Transverse colon (tissue), 4 donors: Measurements from ENCODE around the gene ARHGAP23. TPM values are rescaled to one million over a fixed set of nuclear protein-coding genes. Genes with fewer than 3 reads are reported as not detected.

Source experiments
- DNase-seq: peaks from one replicate; pipeline ENCODE4 v3.0.0-alpha.2; 2019
- H3K27ac ChIP-seq, 4 donors: fragments of 200-600 bp; sonication (generic); 2 replicates each; pipeline ENCODE4 v1.5.1; 2016 to 2018; ENCODE audit warnings: inconsistent platforms in 4 of 4
- H3K27me3 ChIP-seq: fragments of 200-600 bp; sonication (generic); 2 replicates; pipeline ENCODE4 v1.5.1; 2017; ENCODE audit warnings: inconsistent platforms
- H3K36me3 ChIP-seq, 4 donors: fragments of 200-600 bp; sonication (generic); 2 replicates each; pipeline ENCODE4 v1.5.1; 2017 to 2019; ENCODE audit warnings: inconsistent platforms in 4 of 4
- H3K4me1 ChIP-seq, 4 donors: fragments of 200-600 bp; sonication (generic); 2 replicates each; pipeline ENCODE4 v1.5.1; 2017 to 2020; ENCODE audit warnings: inconsistent platforms in 4 of 4
- H3K4me3 ChIP-seq, 4 donors: fragments of 200-600 bp; sonication (generic); 1 replicate in 1 of 4; 2 replicates in 3 of 4; pipeline versions ENCODE4 v1.5.1 to v1.6.1; 2017 to 2019; ENCODE audit warnings: inconsistent platforms in 4 of 4
- H3K9me3 ChIP-seq, 2 donors: fragments of 200-600 bp; sonication (generic); 2 replicates each; pipeline ENCODE4 v1.5.1; 2017 to 2019; ENCODE audit warnings: inconsistent platforms in 2 of 2
- CTCF ChIP-seq, 5 experiments: fragments of 200-600 bp in 3 of 5; fragments of 450-650 bp in 2 of 5; sonication (generic) in 3 of 5; IDR thresholded peaks; 1 replicate in 2 of 5; 2 replicates in 3 of 5; pipeline ENCODE4 v1.5.1; 2016 to 2017; ENCODE audit warnings: antibody characterized with exemption in 5 of 5, inconsistent platforms in 3 of 5, mild to moderate bottlenecking in 2 of 5, moderate library complexity in 1 of 5
- EP300 ChIP-seq: sonication (generic); formaldehyde crosslinking; IDR thresholded peaks from one replicate; pipeline ENCODE4 v1.6.1; 2017; ENCODE audit warnings: antibody characterized with exemption, low read depth
- POLR2A ChIP-seq: fragments of 450-650 bp; IDR thresholded peaks from one replicate; pipeline ENCODE4 v1.6.1; 2016; ENCODE audit warnings: antibody characterized with exemption, mild to moderate bottlenecking, moderate library complexity
- POLR2AphosphoS5 ChIP-seq, 3 donors: sonication (generic); formaldehyde crosslinking; IDR thresholded peaks; one replicate each; pipeline ENCODE4 v1.6.1; 2016; ENCODE audit warnings: antibody characterized with exemption in 3 of 3
- WGBS, 2 donors: methylation state at CpG; one replicate each; pipeline ENCODE4 v1.1.5; 2018; ENCODE audit warnings: low coverage in 1 of 2; 5-methylcytosine and 5-hydroxymethylcytosine counted together
- in situ Hi-C, 4 donors: fragments of 200-750 bp; cut with MboI; loops; one replicate each; pipeline versions ENCODE4 v1.15.0 to v1.15.1; 2017; ENCODE audit warnings: low sequenced_read_pairs in 3 of 4, low pct_ligation_motif_present in 1 of 4, low pct_unique_long_range_greater_than_20kb in 1 of 4
- intact Hi-C: fragments of 100-400 bp; cut with DNase I; formaldehyde crosslinking; loops from one replicate; pipeline ENCODE4 v1.15.1; 2023; ENCODE audit warnings: low total_unique reads
- total RNA-seq, 4 donors: library from RNA; depleted of rRNA; stranded (reverse); fragments of >200 nt; gene quantifications; one replicate each; pipeline ENCODE4 v1.1.0, GENCODE V29; 2016

The ARHGAP23 gene
- total RNA-seq, 4 donors from 2014 or later: 4.5 to 21.7 (median 17.0) TPM

GRCh38 chr17:38403491-38403890 lies 24.8 kb upstream of the ARHGAP23 start:
- in situ Hi-C loops (no loop called here), intact Hi-C loops (no loop called here)
- Histone ChIP-seq H3K4me3 (no peak overlapping the region), H3K4me1 (peaks cover 0 to 3% (median 0%) of the 10 kb centered on the region in 4 donors), H3K36me3 (peaks cover 0 to 7% (median 0%) of the 10 kb centered on the region in 4 donors), H3K27ac (no peak overlapping the region), H3K27me3 (no peaks in the 10 kb centered on the region), H3K9me3 (no peaks in the 10 kb centered on the region)
- no peak for DNase-seq
- 60 to 67% methylated on average over 1 to 4 of the region's 4 CpGs for WGBS, 2 donors
- TF ChIP-seq POLR2AphosphoS5 (IDR thresholded peaks at IDR 0.05) (no peak), POLR2A (no peak), EP300 (no peak), CTCF (IDR thresholded peaks at IDR 0.05) (no peak)

GRCh38 chr17:38404174-38404943 lies 23.9 kb upstream of the ARHGAP23 start:
- in situ Hi-C loops (no loop called here), intact Hi-C loops (no loop called here)
- no peak overlapping the region for H3K4me3 ChIP-seq
- H3K27me3 ChIP-seq: no peaks in the 10 kb centered on the region
- no peak for DNase-seq
- no peaks in the 10 kb centered on the region for H3K9me3 ChIP-seq
- peaks cover 0 to 7% (median 0%) of the 10 kb centered on the region in 4 donors for H3K36me3 ChIP-seq
- TF ChIP-seq EP300 (no peak), POLR2AphosphoS5 (IDR thresholded peaks at IDR 0.05) (no peak), POLR2A (no peak), CTCF (IDR thresholded peaks at IDR 0.05) (no peak)
- H3K27ac ChIP-seq: no peak overlapping the region
- H3K4me1 ChIP-seq: peaks cover 0 to 3% (median 0%) of the 10 kb centered on the region in 4 donors
- WGBS, 2 donors: 67 to 74% methylated on average over 8 to 16 of the region's 16 CpGs

GRCh38 chr17:38405654-38406053 lies 22.6 kb upstream of the ARHGAP23 start:
- H3K4me1 ChIP-seq: peaks cover 0 to 3% (median 0%) of the 10 kb centered on the region in 4 donors
- no peak for DNase-seq
- no peaks in the 10 kb centered on the region for H3K9me3 ChIP-seq
- in situ Hi-C loops: no loop called here
- H3K36me3 ChIP-seq: peaks cover 0 to 7% (median 0%) of the 10 kb centered on the region in 4 donors
- H3K27me3 ChIP-seq: no peaks in the 10 kb centered on the region
- TF ChIP-seq POLR2AphosphoS5 (IDR thresholded peaks at IDR 0.05): no peak
- no peak for TF ChIP-seq CTCF (IDR thresholded peaks at IDR 0.05)
- TF ChIP-seq EP300: no peak
- TF ChIP-seq POLR2A: no peak
- H3K4me3 ChIP-seq: no peak overlapping the region
- H3K27ac ChIP-seq: no peak overlapping the region
- intact Hi-C loops: no loop called here
- 89 to 100% methylated on average over 1 to 4 of the region's 4 CpGs for WGBS, 2 donors

- Histone ChIP-seq H3K9me3 (no peaks in the 10 kb centered on the region), H3K4me3 (no peak overlapping the region), H3K27me3 (peaks cover 3% of the 10 kb centered on the region), H3K4me1 (peaks cover 2 to 8% (median 6%) of the 10 kb centered on the region in 4 donors), H3K36me3 (no peaks in the 10 kb centered on the region), H3K27ac (no peak overlapping the region)
- DNase-seq: no peak
- no peak for TF ChIP-seq CTCF (IDR thresholded peaks at IDR 0.05)
- TF ChIP-seq POLR2A: no peak
- WGBS, 2 donors: 33 to 72% methylated on average over 1 of the region's 1 CpG
- in situ Hi-C loops: loop anchor here (5.0 to 10.0 kb wide), 3 partner anchors 58 to 65 kb away; partner anchors contain the start of genes GPR179 (in 1 of the 4) and SOCS7 (in 1 of the 4)
- intact Hi-C loops: no loop called here
These were observed 18.1 kb upstream of the ARHGAP23 start for GRCh38 chr17:38410201-38410600.
